Gastrocnemius medialis (tissue), 4 donors: Measurements from ENCODE around the gene DVL1.

Source experiments
- CTCF ChIP-seq, 5 experiments: fragments of 450-650 bp in 3 of 5; fragments of 200-600 bp in 2 of 5; sonication (generic) in 2 of 5; IDR thresholded peaks in 4 of 5; conservative IDR thresholded peaks in 1 of 5; 1 replicate in 4 of 5; 2 replicates in 1 of 5; pipeline ENCODE4 v1.5.1; 2016 to 2019; ENCODE audit warnings: antibody characterized with exemption in 5 of 5, mild to moderate bottlenecking in 3 of 5, moderate library complexity in 3 of 5
- POLR2A ChIP-seq, 2 donors: fragments of 450-650 bp; IDR thresholded peaks; one replicate each; pipeline ENCODE4 v1.6.1; 2017; ENCODE audit warnings: antibody characterized with exemption in 2 of 2, mild to moderate bottlenecking in 2 of 2, moderate library complexity in 2 of 2

GRCh38 chr1:1312450-1313314 lies 36.5 kb downstream of the DVL1 start:
- TF ChIP-seq CTCF (IDR thresholded peaks at IDR 0.05 in 4 of 5, conservative IDR thresholded peaks at IDR 0.05 in 1 of 5), result no peak
- TF ChIP-seq POLR2A (IDR thresholded peaks at IDR 0.05), result no peak
